ENCODE data around the gene TXNL4A. TPM values are rescaled to one million over a fixed set of nuclear protein-coding genes. Genes with fewer than 3 reads are reported as not detected.

TXNL4A gene
- total RNA-seq, 1 experiment from 2014 or later: 75.9 TPM

GRCh38 chr18:79950515-79951341 lies 37.6 kb downstream of the TXNL4A start:
- intact Hi-C loops (cut with micrococcal nuclease; ENCODE audit: unreplicated experiment): no loop called here
- no peaks in the 10 kb centered on the region for H3K27me3 Mint-ChIP-seq (ENCODE audit: unreplicated experiment)
- peak; percentile 23 for DNase-seq
- H3K27ac Mint-ChIP-seq (ENCODE audit: unreplicated experiment): peak overlapping the region; percentile 42
- TF ChIP-seq, protein P1, sequence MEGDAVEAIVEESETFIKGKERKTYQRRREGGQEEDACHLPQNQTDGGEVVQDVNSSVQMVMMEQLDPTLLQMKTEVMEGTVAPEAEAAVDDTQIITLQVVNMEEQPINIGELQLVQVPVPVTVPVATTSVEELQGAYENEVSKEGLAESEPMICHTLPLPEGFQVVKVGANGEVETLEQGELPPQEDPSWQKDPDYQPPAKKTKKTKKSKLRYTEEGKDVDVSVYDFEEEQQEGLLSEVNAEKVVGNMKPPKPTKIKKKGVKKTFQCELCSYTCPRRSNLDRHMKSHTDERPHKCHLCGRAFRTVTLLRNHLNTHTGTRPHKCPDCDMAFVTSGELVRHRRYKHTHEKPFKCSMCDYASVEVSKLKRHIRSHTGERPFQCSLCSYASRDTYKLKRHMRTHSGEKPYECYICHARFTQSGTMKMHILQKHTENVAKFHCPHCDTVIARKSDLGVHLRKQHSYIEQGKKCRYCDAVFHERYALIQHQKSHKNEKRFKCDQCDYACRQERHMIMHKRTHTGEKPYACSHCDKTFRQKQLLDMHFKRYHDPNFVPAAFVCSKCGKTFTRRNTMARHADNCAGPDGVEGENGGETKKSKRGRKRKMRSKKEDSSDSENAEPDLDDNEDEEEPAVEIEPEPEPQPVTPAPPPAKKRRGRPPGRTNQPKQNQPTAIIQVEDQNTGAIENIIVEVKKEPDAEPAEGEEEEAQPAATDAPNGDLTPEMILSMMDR (IDR thresholded peaks at IDR 0.05; ENCODE audit: unreplicated experiment): no peak
- H3K4me1 Mint-ChIP-seq (ENCODE audit: low read depth, unreplicated experiment): no peaks in the 10 kb centered on the region
- H3K9me3 Mint-ChIP-seq (ENCODE audit: low read depth, unreplicated experiment): no peaks in the 10 kb centered on the region
- CTCF ChIA-PET: no interaction called here
- H3K36me3 Mint-ChIP-seq (ENCODE audit: insufficient read depth, unreplicated experiment): peaks cover 16% of the 10 kb centered on the region
- no TSS peak for BruUV-seq (replicated peaks)
- H3K4me3 Mint-ChIP-seq (ENCODE audit: low read depth, unreplicated experiment): peak overlapping the region; percentile 71

DNA sequence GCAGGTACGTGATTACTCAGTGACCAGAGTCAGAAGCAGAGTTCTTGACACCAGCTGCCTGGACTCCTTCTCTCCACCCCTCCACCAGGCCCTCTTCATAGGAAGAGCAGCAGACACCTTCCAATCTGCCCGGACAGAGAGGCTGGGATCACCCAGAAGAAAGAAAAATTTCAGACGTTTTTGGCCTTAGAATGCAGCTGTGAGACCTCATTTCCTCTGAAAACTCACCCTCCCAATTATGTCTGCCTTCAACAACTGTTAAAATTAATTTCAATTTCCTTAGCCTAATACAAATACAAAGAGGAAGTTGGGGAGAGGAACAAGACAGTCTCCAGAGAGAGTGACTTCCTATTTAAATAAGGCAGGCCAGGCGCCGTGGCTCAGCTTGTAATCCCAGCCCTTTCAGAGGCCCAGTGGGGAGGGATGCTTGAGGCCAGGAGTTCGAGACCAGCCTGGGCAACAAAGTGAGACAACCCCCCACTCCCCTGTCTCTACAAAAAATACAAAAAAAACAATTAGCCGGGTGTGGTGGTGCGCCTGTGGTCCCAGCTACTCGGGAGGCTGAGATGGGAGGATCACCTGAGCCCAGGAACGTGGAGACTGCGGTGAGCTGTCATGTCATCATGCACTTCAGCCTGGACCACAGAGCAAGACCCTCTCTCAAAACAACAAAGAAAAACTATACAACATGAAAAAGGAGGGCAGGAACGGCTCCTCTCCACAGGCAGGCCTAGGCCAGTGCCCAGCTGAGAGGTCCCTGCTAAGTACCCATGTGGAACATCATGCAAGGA lies 38.5 kb downstream of the TXNL4A start:
- Mint-ChIP-seq H3K27ac (ENCODE audit: unreplicated experiment) (peak overlapping the region; percentile 42), H3K4me3 (ENCODE audit: low read depth, unreplicated experiment) (peak overlapping the region; percentile 71), H3K27me3 (ENCODE audit: unreplicated experiment) (no peaks in the 10 kb centered on the region), H3K4me1 (ENCODE audit: low read depth, unreplicated experiment) (no peaks in the 10 kb centered on the region), H3K9me3 (ENCODE audit: low read depth, unreplicated experiment) (no peaks in the 10 kb centered on the region), H3K36me3 (ENCODE audit: insufficient read depth, unreplicated experiment) (peaks cover 16% of the 10 kb centered on the region)
- TF ChIP-seq, protein P1 (IDR thresholded peaks at IDR 0.05; ENCODE audit: unreplicated experiment): no peak
- intact Hi-C loops (cut with micrococcal nuclease; ENCODE audit: unreplicated experiment): no loop called here
- BruUV-seq (replicated peaks): TSS peak; percentile 60
- no peak for DNase-seq
- CTCF ChIA-PET: no interaction called here

- Mint-ChIP-seq H3K9me3 (ENCODE audit: low read depth, unreplicated experiment) (no peaks in the 10 kb centered on the region), H3K4me1 (ENCODE audit: low read depth, unreplicated experiment) (no peaks in the 10 kb centered on the region), H3K4me3 (ENCODE audit: low read depth, unreplicated experiment) (no peak overlapping the region), H3K36me3 (ENCODE audit: insufficient read depth, unreplicated experiment) (peaks cover 16% of the 10 kb centered on the region), H3K27ac (ENCODE audit: unreplicated experiment) (no peak overlapping the region), H3K27me3 (ENCODE audit: unreplicated experiment) (no peaks in the 10 kb centered on the region)
- no peak for DNase-seq
- TF ChIP-seq, protein P1 (IDR thresholded peaks at IDR 0.05; ENCODE audit: unreplicated experiment): no peak
- CTCF ChIA-PET: no interaction called here
- no TSS peak for BruUV-seq (replicated peaks)
- intact Hi-C loops (cut with micrococcal nuclease; ENCODE audit: unreplicated experiment): no loop called here
Observed at GRCh38 chr18:79948719-79949411, 39.5 kb downstream of the TXNL4A start.

DNA sequence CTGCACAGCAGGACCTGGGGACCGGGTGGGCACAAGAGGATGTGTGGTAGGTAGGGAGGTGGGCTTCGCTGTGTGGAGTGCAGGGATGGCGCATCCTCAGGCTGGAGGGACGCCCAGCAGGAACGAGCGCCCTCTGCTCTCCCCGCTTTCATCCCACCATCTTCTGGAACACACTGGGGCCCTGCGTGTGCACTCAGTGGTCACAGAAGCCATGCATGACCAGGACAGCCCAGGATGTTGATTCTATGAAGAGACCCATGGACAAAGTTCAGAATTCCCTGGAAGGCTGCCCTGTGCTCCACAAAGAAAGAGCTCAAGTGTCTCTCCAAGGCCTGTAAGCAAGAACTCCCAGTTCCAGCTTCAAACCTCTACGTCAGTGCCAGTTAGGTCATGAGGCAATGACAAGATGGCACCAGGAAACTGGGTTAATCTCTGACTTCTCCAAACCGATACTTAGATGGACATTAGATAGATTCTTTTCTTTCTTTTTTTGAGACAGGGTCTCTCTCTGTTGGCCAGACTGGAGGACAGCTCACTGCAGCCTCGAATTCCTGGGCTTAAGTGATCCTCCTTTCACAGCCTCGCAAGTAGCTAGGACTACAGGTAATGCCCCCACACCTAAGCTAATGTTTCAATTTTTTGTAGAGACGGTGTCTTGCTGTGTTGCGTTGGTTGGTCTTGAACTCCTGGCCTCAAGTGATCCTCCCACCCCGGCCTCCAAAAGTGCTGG lies 40.3 kb downstream of the TXNL4A start:
- DNase-seq: no peak
- peaks cover 16% of the 10 kb centered on the region for H3K36me3 Mint-ChIP-seq (ENCODE audit: insufficient read depth, unreplicated experiment)
- intact Hi-C loops (cut with micrococcal nuclease; ENCODE audit: unreplicated experiment): no loop called here
- no TSS peak for BruUV-seq (replicated peaks)
- H3K27me3 Mint-ChIP-seq (ENCODE audit: unreplicated experiment): no peaks in the 10 kb centered on the region
- TF ChIP-seq, protein P1 (IDR thresholded peaks at IDR 0.05; ENCODE audit: unreplicated experiment): no peak
- H3K4me1 Mint-ChIP-seq (ENCODE audit: low read depth, unreplicated experiment): no peaks in the 10 kb centered on the region
- CTCF ChIA-PET: interaction anchor here (0.6 kb wide), 1 partner anchor 1108 kb away, joined by 3 read pairs; no protein-coding TSS in a partner anchor
- H3K27ac Mint-ChIP-seq (ENCODE audit: unreplicated experiment): no peak overlapping the region
- no peaks in the 10 kb centered on the region for H3K9me3 Mint-ChIP-seq (ENCODE audit: low read depth, unreplicated experiment)
- H3K4me3 Mint-ChIP-seq (ENCODE audit: low read depth, unreplicated experiment): no peak overlapping the region
